GM18498 (cell line): ENCODE results near the gene PSD2.

Experiments used
- ATAC-seq: cut with Tn5 transposase; IDR thresholded peaks from one replicate; pipeline ENCODE4 v1.9.1; 2021; ENCODE audit warnings: mild to moderate bottlenecking, moderate library complexity; ENCODE audit not compliant: unreplicated experiment

The PSD2 gene

DNA sequence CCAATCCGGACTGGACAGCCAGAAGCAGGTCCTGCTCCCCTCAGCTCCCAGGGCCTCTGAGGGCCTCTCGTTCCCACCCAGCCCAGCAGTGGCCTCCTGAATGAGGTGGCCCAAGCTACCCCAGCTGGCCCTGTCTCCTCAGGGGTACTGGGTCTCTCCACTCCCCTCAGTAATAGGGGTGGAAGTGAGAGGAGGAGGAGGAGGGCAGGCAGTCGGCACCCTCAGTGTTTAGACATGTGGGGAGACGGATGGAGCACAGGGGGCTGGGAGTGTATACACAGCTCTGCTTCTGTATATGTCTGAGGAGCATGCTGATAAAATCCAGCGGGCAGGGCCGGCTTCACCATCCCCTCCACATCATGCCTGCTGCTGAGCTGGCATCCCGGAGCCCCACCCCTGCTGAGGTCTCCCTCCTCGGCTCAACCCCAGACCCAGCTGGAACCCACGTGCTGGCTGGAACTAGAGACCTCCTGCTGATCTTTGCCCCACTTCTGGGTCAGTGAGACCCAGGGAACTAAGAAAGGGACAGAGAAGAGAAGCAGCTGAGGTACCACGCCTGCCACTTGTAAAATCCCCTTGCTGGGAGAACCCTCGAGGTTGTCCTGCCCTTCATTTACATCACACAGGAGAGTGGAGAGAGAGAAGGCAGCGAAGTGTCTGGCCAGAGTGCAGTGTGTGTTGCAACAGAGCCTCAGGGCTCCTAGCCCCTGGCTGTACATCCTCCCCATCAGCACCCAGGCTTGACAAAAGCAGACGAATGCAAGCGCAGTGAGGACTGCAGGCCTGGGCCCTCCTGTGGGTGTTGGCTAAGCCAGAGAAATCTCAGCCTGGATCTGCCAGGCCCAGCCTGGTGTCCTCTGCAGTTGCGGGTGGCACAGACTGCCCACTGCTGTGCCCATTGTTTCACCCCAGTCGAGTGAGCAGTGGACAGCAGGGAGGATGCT, 77.5 kb downstream of the PSD2 start:
- no peak for ATAC-seq

DNA sequence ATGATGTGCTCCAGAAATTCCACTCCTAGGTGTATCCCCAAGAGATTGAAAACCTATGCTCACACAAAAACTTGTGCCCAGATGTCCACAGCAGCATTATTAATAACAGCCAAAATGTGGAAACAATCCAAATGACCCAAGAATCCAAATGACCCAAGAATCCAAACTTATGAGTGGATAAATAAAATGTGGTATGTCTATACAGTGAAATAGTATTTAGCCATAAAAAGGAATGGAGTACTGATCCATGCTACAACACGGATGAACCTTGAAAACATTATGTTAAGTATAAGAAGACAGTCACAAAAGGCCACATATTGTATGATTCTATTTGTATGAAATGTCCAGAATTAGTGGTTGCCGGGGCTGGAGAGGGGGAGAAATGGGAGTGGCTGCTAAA, 80.3 kb downstream of the PSD2 start:
- no peak for ATAC-seq

DNA sequence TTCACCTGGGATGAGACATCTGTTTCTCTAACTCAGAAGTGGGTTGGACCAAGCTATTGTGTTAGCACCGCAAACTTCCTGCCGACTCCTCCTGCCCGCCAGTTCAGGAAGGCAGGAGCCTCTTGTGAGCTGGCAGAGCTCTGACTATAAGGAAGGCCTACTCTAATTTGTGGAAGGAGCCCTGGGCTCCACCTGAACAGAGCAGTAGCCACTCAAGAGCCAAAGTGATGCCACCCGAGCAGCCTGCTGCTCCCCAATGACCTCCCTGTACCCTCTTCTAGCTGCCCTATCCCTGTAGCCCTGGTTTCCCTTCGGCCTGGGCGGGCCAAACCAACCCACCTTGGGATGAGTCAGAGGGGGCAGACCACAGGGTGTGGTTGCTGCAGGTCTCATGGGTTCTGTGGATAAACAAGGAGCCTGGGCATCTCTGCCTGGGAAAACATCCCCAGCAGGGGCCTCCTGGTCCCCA, 81.6 kb downstream of the PSD2 start:
- ATAC-seq: no peak

DNA sequence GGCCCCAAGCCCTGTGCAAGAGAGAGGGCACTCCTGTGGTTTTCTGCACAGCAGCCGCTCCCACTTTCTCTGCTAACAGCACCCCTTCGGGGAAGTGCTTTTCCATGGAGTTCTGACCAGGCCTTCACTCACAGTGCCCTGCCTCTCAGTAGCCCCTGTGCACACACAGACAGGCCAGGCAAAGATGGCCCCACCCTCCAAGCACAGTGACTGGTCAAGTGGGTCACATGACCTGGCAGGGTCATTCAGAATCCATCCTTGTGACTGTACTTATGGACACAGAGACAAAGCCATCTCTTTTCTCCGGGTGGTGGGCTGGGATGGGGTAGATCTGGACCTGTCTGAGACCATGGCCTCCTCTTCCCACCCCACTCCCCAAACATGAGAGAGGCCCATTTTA, 82.5 kb downstream of the PSD2 start:
- ATAC-seq: no peak

DNA sequence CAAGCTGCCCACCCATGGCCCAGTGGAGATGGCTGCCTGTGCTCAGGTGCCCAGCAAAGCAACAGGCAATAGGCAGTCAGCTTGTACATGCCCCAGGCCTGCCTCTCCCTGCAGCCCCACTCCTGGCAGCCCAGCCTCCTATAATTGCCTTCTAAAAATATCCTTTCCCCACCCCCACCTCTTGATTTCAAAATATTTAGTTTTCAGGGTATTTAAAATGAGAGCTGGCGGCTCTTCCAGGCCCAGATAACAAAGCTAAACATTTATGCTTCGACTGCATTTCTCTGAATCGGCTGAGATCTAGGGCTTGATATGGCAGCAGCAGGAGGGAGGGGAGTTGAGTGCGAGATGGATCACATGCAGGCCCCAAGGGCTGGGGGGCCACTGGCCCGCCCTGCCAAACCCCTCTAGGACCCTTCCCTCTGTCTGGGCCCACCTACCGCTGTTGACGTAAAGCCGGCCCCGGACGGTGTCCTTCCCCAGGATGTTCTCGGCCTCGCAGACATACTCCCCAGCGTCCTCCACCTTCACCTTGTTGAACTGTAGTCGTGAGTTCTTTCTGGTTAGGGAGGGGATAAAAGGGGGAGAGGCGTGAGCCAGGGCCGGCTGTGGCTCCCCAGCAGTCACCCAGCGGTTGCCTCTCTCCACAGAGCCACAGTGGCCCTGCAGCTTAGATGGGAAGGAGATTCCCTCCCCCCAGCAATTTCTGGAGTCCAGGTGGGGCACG, 85.0 kb downstream of the PSD2 start:
- no peak for ATAC-seq

DNA sequence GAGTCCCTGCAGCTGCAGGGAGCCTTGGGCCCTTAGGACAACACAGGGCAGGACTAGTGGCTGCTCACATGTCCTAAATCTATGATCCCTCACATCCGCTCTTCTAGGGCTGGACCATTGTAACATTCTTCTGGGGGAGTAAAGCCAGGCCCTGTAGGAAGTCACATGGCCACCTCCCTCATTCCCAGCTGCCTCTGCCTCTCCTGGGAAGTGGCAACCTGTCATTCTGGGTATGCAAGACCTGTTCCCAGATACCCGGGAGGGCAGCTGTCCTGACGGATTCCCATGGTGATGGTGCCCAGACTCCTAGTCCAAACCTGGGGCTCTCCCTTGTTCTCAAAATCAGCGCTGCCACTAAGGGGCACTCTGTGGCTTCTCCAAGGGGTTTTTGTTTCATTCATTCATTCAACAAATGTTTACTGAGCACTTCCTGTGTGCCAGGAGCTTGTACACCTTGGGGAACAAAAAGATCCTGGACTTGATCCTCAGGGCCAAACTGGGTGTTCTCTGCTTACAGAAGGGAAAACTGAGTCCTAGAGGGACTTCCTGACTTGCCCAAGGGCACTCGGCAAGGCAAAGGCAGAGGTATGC, 85.6 kb downstream of the PSD2 start:
- no peak for ATAC-seq

DNA sequence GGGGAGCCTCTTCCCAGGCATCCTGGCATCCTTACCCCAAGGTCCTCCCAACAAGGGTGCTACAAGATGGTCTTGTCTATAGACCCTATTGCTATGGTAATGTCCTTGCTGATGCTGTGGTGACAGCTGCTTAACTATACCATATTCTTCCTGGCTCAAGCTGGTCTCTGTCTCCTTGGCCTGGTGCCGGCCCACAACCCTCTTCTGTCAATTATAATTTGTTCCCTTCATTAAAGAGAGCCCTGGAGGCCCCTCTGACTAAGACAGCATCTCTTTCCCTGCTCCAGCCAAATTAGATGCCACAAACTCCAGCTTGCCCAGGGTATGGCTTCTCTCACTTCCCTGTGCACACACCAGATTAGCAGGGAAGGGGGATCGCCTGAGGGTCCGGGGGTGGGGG, 86.7 kb downstream of the PSD2 start:
- no peak for ATAC-seq

DNA sequence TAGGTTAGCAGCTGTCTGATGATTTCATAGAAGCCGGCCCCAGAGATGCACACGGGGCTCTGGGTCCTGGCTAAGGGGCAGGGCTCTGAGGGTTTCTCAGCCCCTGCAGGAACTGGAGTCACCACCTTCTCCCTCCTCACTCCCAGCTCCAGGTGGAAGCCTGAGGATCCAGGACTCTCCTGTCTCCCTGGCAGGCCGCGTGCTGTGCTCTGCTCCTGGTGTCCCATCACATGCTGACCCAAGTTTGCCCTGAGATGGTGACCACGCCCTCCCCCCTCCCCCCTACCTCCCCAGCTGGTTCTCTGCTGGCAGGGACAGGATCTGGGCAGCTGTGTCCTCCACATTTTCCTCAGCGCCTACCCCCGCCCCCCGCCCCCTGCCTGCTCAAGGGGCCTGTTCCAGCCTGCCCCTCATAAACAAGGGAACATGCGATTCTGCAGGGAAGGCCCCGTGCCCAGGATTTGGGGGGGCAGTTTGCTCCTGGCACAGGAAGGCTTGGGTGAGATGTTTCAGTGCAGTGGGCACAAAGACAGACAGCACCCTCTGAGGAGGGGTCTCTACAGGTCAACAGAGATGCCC, 87.4 kb downstream of the PSD2 start:
- ATAC-seq: no peak

DNA sequence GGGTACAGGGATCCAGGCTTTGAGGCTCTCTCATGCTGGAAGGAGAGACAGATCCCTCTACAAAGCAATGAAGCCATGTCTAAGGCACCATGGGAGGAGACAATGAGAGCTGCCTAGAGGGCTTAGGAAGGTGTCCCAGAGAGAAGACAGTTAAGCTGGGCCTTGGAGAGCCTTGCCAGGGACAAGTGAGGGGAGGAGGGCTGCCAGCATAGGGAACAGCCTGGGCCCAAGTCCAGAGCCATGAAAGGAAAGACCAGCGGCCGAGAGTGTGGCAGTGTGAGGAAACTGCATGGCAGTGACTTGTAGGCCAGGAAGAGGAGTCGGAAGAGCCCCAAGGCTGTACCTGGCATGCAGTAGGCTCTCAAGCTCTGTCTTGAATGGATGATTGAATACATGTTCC, 88.5 kb downstream of the PSD2 start:
- no peak for ATAC-seq

DNA sequence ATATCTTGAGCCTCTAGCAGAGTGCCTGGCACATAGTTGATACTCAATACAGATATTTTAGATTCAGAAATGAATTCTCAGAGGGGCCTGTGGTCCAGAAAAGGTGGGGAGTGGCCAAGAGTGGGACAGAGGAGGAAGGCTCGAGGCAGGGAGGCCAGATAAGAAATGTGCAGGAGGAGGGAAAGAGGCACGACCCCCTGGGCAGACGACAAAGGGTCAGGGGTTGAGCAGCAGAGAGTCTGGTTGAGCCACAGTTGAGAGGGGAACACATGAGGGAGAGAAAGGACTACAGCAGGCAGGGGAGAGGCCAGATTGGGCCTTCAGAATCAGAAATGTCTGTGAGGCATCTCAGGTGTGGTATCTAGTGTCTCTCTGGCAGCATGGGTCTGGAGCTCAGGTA, 89.1 kb downstream of the PSD2 start:
- no peak for ATAC-seq

DNA sequence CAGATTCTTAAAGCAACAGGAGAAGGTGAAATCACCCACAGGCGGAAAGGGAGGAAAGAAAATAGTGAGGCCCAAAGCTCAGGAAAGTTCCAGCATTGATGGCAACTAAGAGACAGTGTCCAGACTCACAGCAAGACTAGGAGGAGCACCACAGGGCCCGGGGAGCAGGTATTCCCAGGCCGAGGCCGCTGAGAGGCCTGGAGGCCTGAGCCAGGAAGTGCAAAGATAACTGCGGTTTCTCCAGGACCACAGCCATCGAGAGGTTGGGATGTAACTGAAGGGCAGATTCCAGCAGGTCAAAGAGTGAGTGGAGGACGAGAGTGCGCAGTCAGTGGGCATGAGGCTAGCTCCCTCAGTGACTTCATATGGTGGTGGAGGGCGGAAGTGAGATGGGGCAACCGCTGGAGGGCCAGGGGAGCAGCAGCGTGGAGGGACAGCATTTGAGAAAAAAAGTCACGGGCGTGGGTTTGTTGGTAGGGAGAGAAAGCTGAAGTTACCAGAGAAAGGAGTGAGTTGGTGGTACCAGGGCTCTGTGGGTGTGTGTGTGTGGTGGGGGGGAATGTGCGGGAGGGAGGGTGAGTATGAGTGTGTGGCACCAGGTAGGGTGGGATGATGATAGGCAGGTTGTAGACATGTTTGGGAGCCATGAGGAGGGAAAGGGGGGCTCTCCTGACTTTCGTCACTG, 89.7 kb downstream of the PSD2 start:
- ATAC-seq: no peak

DNA sequence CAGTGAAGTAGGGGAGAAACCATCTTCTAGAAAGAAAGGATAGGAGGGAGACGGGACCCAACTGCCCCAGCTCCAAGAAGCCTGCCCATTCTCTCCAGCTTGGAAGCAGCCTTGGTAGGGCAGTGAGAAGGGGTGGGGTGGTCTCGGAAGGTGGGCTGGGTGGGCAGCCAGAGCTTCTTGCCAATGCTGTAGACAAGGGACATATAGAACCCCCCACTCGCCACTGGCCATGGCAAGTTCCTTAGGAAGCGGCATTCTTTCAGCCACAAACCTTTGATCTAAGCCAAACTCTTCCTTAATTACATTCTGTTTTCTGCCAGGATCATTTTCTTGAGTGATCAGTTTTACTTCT, 90.2 kb downstream of the PSD2 start:
- ATAC-seq: no peak

DNA sequence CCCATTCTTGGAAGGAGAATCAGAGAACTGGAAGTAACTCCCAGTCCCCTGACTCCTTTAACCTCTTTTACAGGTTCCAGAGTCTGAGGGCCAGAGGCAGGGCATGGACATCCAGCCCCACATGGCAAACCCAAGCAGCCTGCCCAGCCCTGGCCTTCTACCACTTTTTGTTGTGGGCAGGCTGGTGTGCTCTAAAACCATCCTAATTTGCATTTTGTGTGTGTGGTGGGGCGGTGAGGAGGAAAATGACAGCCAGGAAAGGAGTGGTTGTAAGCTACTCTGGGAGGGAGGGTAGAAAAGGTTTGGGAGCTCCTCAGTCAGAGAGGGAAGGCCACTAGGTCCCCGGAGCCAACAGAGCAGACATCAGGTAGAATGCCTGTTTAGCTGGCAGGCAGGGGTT, 90.6 kb downstream of the PSD2 start:
- no peak for ATAC-seq

DNA sequence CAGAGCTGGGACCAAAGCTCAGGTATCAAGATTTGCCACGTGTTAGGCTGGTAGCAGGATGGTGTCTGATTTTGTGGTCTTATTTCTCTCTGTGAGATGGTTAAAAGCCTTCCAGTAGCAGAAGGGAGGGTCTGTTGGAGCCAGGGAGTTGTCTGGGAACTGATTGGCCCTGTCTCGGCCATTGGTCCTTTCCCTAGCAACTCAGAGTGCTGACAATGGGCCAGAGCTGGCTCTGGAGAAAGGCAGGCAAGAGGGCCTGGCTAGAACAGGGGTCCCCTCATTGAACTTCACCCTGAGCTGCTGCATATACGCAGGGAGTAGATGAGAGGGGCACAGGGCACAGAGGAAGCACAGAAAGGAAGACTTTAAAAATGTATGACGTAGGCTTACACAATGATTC, 92.8 kb downstream of the PSD2 start:
- ATAC-seq: no peak

DNA sequence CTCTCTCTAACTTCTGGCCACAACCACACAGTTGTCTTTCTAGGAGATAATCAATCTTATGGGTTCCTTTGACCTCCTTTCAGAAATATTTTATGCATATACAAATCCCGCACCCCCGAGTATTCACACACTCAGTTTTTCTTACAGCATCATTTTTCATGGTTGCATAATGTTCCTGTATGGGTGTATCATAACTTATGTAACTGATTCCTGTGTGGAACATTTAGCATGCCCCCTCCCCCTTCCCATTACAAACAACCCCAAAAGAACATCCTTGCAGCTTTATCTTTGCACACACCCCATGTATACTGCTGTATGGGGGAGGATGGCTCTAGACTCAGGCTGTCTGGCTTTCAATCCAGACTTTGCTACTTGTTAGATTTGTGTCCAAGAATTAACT, 93.8 kb downstream of the PSD2 start:
- ATAC-seq: no peak

DNA sequence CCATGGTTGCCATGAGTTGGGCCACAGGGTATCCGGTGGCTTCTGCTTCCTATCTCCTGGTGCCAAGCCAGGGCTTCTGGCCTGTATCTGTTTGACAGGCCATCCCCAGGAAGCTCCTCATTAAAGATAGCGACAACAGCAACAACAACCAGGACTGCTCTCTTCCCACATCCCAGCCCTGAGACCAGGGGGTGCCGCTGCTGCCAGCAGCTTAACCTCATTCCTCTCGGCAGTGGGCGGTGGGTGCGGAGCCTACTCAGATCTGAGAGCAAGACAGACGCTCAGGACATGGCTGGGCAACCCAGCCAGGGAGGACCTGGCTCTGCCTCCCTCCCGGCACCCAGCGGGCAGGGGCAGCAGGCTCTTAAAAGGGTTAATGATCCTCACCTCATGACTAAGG, 98.3 kb downstream of the PSD2 start:
- ATAC-seq: no peak
